ENCODE data around the gene LMO1.

The LMO1 gene

DNA sequence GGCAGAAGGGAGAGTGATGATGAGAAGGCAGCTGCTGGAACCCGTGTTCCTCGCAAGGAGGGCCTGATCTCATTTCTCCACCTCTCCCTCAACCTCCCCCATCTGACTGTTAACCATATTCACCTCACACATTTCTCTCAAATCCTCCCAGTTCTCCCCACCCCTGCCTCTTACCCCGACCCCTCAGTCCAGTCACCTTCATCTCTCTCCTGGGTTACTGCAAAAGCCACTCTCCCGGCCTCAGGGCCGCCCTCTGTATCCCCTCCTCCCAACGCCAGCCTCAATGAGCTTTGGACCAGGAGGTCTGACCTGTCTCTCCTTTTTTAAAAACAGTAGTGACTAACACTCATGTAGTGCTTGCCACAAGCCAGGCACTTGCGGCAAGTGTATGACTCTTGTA is 29.5 kb upstream of the LMO1 start:
- Mint-ChIP-seq H3K4me3 (no peak overlapping the region), H3K9me3 (no peaks in the 10 kb centered on the region)

GRCh38 chr11:8292351-8292750 is 28.7 kb upstream of the LMO1 start:
- H3K4me3 Mint-ChIP-seq, result no peak overlapping the region
- H3K36me3 Mint-ChIP-seq, result no peaks in the 10 kb centered on the region
- ATAC-seq (ENCODE audit: low read depth) (no peak), DNase-seq (ENCODE audit: low spot score in 2 of 2) (no peak)
- H3K4me1 Mint-ChIP-seq, result no peaks in the 10 kb centered on the region
- H3K9me3 Mint-ChIP-seq, result no peaks in the 10 kb centered on the region
- no peak overlapping the region for H3K27ac Mint-ChIP-seq
- H3K27me3 Mint-ChIP-seq, result peaks cover 7% of the 10 kb centered on the region

More for the DNA sequence above, 29.5 kb upstream of the LMO1 start:
- H3K36me3 Mint-ChIP-seq, result no peaks in the 10 kb centered on the region
- no peak for DNase-seq (ENCODE audit: low spot score in 2 of 2)
- H3K27me3 Mint-ChIP-seq, result peaks cover 9% of the 10 kb centered on the region
- ATAC-seq (ENCODE audit: low read depth), result no peak
- H3K4me1 Mint-ChIP-seq, result no peaks in the 10 kb centered on the region
- no peak overlapping the region for H3K27ac Mint-ChIP-seq

DNA sequence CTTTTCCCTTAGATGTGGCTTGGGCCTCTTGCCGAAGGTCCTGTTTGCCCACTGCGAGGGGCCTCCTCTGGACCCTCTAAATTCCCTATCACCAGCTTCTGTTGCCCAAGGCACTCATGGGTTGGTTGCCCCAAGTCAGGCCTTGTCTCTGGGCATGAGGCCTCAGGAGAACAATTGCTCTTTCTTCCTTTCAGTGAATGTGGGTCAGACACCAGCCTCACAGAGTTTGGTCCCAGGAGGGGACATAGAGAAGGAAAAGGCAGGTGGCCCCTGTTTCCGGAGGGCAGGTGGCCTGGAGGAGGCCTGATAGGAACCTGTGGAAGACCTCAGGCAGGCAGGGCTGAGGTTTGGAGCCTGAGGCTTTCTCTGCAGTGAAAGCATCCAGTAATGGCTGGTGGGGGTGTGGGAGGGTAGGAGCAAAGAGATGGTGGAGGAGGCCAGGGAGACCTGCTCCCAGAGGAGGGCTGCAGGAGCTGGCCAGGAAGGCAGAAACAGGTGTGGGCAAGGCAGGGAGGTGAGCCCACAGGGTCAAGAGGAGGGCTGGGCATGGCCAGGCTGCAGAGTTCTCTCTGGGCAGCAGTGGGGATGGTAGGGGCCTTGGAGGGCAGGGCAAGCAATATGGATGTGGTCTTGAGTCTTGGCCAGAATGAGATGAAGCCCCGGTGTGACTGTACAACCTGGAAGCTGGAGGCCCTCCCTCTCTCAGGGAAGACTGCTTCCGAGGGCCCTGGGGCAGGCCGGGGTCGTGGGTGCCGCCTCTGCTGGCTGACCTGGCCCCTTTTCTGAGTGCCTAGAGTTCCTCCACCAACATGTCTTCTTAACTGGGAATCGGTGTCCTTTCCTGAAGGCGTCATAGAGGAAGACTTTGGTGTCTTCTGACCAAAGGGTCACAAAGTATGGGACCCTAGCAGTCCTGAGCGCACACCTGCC is 28.0 kb upstream of the LMO1 start:
- Mint-ChIP-seq H3K9me3 (no peaks in the 10 kb centered on the region), H3K27me3 (peaks cover 7% of the 10 kb centered on the region), H3K4me1 (no peaks in the 10 kb centered on the region), H3K4me3 (no peak overlapping the region), H3K36me3 (no peaks in the 10 kb centered on the region), H3K27ac (no peak overlapping the region)
- DNase-seq (ENCODE audit: low spot score in 2 of 2) (no peak), ATAC-seq (ENCODE audit: low read depth) (no peak)

GRCh38 chr11:8290081-8290810 is 26.6 kb upstream of the LMO1 start:
- Mint-ChIP-seq H3K4me3 (no peak overlapping the region), H3K4me1 (no peaks in the 10 kb centered on the region), H3K27me3 (peaks cover 7% of the 10 kb centered on the region), H3K36me3 (no peaks in the 10 kb centered on the region), H3K27ac (no peak overlapping the region), H3K9me3 (no peaks in the 10 kb centered on the region)
- ATAC-seq (ENCODE audit: low read depth) (no peak), DNase-seq (ENCODE audit: low spot score in 2 of 2) (no peak)

GRCh38 chr11:8289492-8289918 is 25.8 kb upstream of the LMO1 start:
- Mint-ChIP-seq H3K36me3 (no peaks in the 10 kb centered on the region), H3K4me3 (no peak overlapping the region), H3K4me1 (no peaks in the 10 kb centered on the region), H3K9me3 (no peaks in the 10 kb centered on the region), H3K27me3 (peaks cover 11% of the 10 kb centered on the region), H3K27ac (no peak overlapping the region)
- no peak for DNase-seq (ENCODE audit: low spot score in 2 of 2)
- no peak for ATAC-seq (ENCODE audit: low read depth)

- ATAC-seq (ENCODE audit: low read depth) (no peak), DNase-seq (ENCODE audit: low spot score in 2 of 2) (no peak)
- Mint-ChIP-seq H3K27me3 (peaks cover 11% of the 10 kb centered on the region), H3K9me3 (no peaks in the 10 kb centered on the region), H3K36me3 (no peaks in the 10 kb centered on the region), H3K4me3 (no peak overlapping the region), H3K4me1 (no peaks in the 10 kb centered on the region), H3K27ac (no peak overlapping the region)
Observed at GRCh38 chr11:8288824-8289491, 25.3 kb upstream of the LMO1 start.

DNA sequence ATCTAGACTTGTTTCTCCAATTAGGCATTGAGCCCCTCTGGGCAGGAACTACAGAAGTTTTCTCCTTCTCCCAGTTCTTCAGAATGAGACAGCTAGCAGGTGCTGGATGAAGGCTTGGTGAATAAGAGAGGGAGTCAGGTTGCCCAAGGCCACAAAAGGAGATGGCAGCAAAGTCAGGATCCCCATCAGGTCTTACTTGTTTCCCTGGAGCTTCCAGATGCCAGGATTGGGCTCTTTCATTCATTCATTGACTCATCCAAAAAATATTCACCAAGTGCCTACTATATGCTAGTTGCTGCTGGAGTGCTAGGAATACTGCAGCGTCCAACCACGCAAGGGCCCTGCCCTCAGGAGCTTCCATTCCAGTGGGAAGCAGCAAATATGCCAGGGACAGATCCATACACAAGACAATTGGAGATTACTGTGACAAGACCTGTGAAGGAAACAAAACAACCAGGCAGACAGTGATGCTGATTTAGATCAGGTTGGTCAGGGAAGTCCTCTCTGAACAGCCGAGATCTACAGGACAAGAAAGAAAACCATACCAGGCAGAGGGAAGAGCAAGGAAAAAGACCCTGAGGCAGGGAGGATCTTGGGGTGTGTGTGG is 24.6 kb upstream of the LMO1 start:
- no peaks in the 10 kb centered on the region for H3K9me3 Mint-ChIP-seq
- no peak for ATAC-seq (ENCODE audit: low read depth)

DNA sequence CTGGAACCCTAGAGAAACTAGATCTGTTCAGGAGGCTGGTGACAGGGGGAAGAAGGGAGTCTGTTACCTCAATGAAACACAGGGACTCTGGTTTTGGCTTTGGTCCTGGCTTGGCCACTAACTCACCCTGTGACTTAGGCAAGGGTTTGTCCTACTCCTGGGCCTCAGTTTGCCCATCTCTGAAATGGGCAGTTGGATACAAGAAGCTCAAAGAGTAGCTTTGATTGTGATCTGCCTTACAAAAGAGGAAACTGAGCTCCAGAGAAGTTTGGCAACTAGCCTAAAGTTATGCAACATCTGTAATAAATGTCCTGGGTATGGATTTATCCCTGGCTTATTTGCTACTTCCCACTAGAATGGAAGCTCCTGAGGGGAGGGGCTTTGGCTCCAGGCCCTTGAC is 24.0 kb upstream of the LMO1 start:
- no peaks in the 10 kb centered on the region for H3K4me1 Mint-ChIP-seq
- H3K9me3 Mint-ChIP-seq, result no peaks in the 10 kb centered on the region
- no peak for DNase-seq (ENCODE audit: low spot score in 2 of 2)
- no peaks in the 10 kb centered on the region for H3K36me3 Mint-ChIP-seq
- no peak overlapping the region for H3K4me3 Mint-ChIP-seq
- H3K27me3 Mint-ChIP-seq, result peaks cover 11% of the 10 kb centered on the region
- H3K27ac Mint-ChIP-seq, result no peak overlapping the region
- no peak for ATAC-seq (ENCODE audit: low read depth)

More for the DNA sequence above, 24.6 kb upstream of the LMO1 start:
- H3K4me1 Mint-ChIP-seq, result no peaks in the 10 kb centered on the region
- H3K27ac Mint-ChIP-seq, result no peak overlapping the region
- DNase-seq (ENCODE audit: low spot score in 2 of 2), result no peak
- no peak overlapping the region for H3K4me3 Mint-ChIP-seq
- peaks cover 11% of the 10 kb centered on the region for H3K27me3 Mint-ChIP-seq
- H3K36me3 Mint-ChIP-seq, result no peaks in the 10 kb centered on the region

DNA sequence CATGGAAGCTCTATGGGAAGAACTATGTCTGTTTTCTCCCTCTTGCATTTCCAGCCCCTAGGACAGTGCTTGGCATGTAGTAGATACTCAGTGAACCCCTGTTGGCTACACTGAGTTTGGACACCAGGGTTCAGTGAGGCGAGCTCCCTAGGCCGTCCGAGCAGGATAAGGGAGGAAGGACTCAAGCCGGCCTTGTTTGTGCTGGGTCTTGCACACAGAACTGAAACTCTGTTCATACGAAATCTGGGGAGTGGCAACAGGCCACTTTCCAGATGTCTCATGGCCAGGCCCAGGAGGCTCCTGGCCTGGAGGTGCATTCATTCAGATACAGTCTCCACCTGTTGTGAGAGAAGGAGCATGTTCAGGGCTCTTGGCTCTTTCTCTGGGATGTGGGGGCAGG is 23.6 kb upstream of the LMO1 start:
- ATAC-seq (ENCODE audit: low read depth), result no peak
- Mint-ChIP-seq H3K9me3 (no peaks in the 10 kb centered on the region), H3K36me3 (no peaks in the 10 kb centered on the region), H3K27me3 (peaks cover 11% of the 10 kb centered on the region), H3K4me3 (no peak overlapping the region), H3K4me1 (no peaks in the 10 kb centered on the region), H3K27ac (no peak overlapping the region)
- DNase-seq (ENCODE audit: low spot score in 2 of 2), result no peak

- no peak for DNase-seq (ENCODE audit: low spot score in 2 of 2)
- Mint-ChIP-seq H3K27ac (no peak overlapping the region), H3K36me3 (no peaks in the 10 kb centered on the region), H3K9me3 (no peaks in the 10 kb centered on the region), H3K4me3 (no peak overlapping the region), H3K4me1 (no peaks in the 10 kb centered on the region), H3K27me3 (peaks cover 11% of the 10 kb centered on the region)
- ATAC-seq (ENCODE audit: low read depth), result no peak
Observed at GRCh38 chr11:8286886-8287285, 23.2 kb upstream of the LMO1 start.

DNA sequence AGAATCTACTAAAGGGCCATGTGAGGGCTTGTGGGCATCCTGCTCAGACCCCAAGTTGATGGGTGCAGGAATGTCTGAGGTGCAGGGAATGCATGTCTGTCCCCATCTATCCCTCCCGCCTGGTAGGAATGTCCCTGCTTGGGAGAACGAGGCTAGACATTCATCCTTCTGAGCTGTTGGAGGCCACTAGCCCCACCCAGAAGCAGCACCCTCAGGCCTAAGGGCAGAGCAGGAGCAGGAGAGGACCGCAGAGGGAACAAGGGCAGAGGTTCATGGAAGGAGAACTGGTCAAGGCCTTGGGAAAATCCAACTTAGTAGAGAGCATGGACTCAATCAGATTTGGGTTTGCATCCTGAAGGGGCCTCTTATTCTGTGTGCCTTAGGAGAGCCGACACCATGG is 22.1 kb upstream of the LMO1 start:
- H3K36me3 Mint-ChIP-seq, result no peaks in the 10 kb centered on the region
- H3K27me3 Mint-ChIP-seq, result peaks cover 7% of the 10 kb centered on the region
- DNase-seq (ENCODE audit: low spot score in 2 of 2) (no peak), ATAC-seq (ENCODE audit: low read depth) (no peak)
- no peak overlapping the region for H3K4me3 Mint-ChIP-seq
- no peak overlapping the region for H3K27ac Mint-ChIP-seq
- H3K9me3 Mint-ChIP-seq, result no peaks in the 10 kb centered on the region
- H3K4me1 Mint-ChIP-seq, result no peaks in the 10 kb centered on the region

DNA sequence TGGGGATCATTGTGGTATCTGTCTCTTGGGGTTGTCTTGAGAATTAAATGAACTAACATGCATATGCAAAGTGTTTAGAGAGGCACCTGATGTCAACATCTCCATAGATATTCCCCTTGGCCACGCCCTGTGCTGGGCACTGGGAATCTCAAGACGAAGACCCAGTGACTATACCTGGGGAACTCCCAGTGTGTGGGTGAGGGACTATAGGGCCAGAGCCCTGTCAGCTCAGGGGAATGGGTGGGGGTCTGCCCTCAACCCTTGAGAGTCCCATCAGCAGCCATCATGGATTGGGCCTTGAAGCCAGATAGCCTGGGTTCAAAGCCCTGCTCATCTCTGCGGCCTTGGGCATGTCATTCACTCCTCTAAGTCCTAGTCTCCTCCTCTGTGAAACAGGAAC is 21.6 kb upstream of the LMO1 start:
- no peaks in the 10 kb centered on the region for H3K36me3 Mint-ChIP-seq
- no peak overlapping the region for H3K27ac Mint-ChIP-seq
- no peaks in the 10 kb centered on the region for H3K9me3 Mint-ChIP-seq
- H3K4me1 Mint-ChIP-seq, result no peaks in the 10 kb centered on the region
- DNase-seq (ENCODE audit: low spot score in 2 of 2) (no peak), ATAC-seq (ENCODE audit: low read depth) (no peak)
- H3K4me3 Mint-ChIP-seq, result no peak overlapping the region
- H3K27me3 Mint-ChIP-seq, result peaks cover 10% of the 10 kb centered on the region

- ATAC-seq (ENCODE audit: low read depth) (no peak), DNase-seq (ENCODE audit: low spot score in 2 of 2) (no peak)
- no peak overlapping the region for H3K4me3 Mint-ChIP-seq
- H3K27me3 Mint-ChIP-seq, result peaks cover 11% of the 10 kb centered on the region
- H3K36me3 Mint-ChIP-seq, result no peaks in the 10 kb centered on the region
- H3K4me1 Mint-ChIP-seq, result no peaks in the 10 kb centered on the region
- no peaks in the 10 kb centered on the region for H3K9me3 Mint-ChIP-seq
- H3K27ac Mint-ChIP-seq, result no peak overlapping the region
Observed at GRCh38 chr11:8283465-8284230, 20.0 kb upstream of the LMO1 start.
